GM12865 (cell line): ENCODE data around the gene ZBTB49.
A peak's percentile ranks its signal among the peaks of the same experiment; 100 is the strongest.
"Not testable (repeated sequence)": the region's sequence is repeated elsewhere in the genome, so short reads cannot be mapped to it uniquely, and the experiment has no call there.

Experiments
- DNase-seq: peaks from one replicate; pipeline ENCODE4 v3.0.0; 2010; ENCODE audit warnings: low read depth
- H3K4me3 ChIP-seq: 2 replicates; pipeline ENCODE4 v1.5.1; 2011; ENCODE audit warnings: mild to moderate bottlenecking, low read depth, low read length, control low read depth
- TF ChIP-seq, protein P1 (sequence below): IDR thresholded peaks from 2 replicates; pipeline ENCODE4 v1.5.1; 2011; ENCODE audit warnings: low read length, control low read depth, low read depth, inconsistent platforms; ENCODE audit not compliant: insufficient read depth; ENCODE audit errors: missing control alignments

The ZBTB49 gene

DNA sequence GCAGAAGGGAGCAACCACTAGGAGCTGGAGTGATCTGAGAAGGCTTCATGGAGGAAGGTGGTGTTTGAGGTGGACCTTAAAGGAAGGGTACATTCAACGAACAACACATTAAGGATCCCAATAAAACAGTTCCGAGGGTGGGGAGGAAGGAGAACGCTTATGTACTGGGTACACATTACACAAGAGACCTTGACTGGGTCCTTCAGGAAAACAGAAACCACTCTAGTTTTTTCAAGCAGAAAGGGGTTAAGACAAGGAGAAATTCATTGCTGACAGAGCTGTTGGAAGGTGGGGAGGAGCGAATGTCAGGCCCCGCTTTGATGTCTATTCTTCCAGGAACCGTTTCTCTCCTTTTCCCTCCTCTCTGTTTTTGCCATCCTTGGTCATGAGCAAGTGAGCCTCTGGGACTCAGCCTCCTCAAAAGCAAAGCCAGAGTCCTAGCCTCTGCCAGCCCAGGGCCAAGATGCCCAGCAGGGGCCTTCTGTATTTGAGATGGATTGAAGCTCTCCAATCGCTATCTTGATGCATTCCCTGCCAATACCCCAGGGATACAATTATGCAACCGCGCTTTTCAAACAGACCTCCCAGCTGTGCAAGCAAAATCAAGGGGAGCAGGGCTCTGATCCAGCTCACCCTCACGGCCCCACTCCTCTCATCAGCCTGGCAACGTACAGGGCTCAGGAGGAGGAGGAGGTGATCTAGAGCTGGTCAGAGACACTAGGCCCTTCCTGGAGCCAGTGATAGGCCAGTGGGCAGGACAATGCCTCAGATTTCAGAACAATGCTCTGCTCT, 48.4 kb downstream of the ZBTB49 start:
- H3K4me3 ChIP-seq = no peak overlapping the region
- no peak for DNase-seq
- TF ChIP-seq, protein P1, sequence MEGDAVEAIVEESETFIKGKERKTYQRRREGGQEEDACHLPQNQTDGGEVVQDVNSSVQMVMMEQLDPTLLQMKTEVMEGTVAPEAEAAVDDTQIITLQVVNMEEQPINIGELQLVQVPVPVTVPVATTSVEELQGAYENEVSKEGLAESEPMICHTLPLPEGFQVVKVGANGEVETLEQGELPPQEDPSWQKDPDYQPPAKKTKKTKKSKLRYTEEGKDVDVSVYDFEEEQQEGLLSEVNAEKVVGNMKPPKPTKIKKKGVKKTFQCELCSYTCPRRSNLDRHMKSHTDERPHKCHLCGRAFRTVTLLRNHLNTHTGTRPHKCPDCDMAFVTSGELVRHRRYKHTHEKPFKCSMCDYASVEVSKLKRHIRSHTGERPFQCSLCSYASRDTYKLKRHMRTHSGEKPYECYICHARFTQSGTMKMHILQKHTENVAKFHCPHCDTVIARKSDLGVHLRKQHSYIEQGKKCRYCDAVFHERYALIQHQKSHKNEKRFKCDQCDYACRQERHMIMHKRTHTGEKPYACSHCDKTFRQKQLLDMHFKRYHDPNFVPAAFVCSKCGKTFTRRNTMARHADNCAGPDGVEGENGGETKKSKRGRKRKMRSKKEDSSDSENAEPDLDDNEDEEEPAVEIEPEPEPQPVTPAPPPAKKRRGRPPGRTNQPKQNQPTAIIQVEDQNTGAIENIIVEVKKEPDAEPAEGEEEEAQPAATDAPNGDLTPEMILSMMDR = no peak

DNA sequence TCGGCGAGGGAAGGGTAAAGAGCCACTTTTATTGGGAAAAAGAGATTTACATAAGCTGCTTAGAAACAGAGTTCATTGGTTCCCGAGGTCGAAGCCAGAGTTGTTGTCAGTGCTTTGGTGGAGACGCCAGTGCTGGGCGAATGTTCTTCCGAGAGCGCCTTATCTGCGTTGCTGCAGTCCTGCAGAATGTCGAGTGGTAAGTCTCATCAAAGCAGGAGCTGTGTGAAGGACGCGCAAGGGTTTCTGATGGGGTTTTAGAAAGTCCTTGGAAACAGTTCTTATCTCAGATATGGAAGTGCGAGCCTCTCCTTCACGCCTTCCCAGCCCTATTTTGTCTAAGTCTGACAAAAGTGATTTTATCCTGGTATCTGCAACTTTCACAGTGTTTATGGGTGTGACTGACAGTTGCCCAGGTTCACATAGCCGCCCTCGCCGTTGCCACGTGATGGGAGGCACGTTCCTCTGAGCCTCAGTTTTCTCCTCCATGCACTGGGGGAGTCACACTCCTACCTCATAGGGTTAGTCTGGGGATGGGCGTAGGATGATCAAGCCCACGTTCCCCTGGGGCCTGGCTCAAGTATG, 49.5 kb downstream of the ZBTB49 start:
- TF ChIP-seq, protein P1 = no peak
- DNase-seq = no peak

DNA sequence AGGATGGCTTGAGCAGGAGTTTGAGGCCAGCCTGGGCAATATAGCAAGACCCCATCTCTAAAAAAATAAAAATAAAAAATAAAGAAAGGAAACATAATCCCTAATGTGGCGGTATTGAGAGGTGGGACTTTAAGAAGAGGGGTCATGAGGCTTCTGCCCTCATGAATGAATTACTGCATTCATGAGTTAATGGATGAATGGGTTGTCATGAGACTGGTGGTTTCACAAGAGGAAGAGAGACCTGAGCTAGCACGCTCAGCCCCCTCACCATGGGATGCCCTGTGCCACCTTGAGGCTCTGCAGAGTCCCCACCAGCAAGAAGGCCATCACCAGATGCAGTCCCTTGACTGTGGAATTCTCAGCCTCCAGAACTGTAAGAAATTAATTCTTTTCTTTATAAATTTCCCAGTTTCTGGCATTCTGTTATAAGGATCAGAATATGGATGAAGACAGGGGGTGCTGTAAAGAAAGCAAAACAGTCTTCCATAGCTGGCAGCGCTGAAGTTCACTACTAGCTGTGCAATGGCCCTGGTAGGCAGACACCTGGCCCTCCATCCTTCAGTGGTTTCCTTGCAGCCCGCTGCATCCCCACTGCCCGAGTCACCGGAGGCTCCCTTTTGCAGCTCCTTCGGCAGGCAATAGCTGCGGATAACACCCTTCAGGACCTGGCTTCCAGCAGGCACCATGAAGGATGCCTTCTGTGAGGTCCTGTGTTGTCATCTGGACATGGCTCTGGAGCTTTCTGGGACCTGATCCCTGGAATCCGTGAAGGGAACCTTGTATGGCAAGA, 52.0 kb downstream of the ZBTB49 start:
- DNase-seq = no peak
- TF ChIP-seq, protein P1 = no peak
- no peak overlapping the region for H3K4me3 ChIP-seq

More for the DNA sequence above, 49.5 kb downstream of the ZBTB49 start:
- no peak overlapping the region for H3K4me3 ChIP-seq

DNA sequence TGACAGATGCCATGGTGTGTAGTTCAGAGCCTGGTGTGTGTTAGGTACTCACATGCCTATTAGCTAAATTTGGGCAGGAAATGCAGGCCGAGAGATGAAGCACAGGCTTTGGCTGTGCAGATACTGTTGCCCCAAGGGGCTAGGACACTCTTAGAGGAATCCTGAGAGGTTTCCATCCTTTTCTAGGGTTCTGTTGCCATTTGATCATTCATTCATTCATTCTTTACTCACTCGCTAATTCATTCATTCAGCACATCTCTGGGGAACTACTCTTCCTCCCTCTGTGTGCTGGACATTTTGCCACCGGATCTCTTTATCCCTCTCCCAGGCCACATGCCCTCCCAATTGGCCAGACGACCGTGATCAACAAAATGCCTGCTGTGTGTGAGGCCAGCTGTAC, 53.0 kb downstream of the ZBTB49 start:
- H3K4me3 ChIP-seq = no peak overlapping the region
- no peak for DNase-seq
- TF ChIP-seq, protein P1 = no peak

DNA sequence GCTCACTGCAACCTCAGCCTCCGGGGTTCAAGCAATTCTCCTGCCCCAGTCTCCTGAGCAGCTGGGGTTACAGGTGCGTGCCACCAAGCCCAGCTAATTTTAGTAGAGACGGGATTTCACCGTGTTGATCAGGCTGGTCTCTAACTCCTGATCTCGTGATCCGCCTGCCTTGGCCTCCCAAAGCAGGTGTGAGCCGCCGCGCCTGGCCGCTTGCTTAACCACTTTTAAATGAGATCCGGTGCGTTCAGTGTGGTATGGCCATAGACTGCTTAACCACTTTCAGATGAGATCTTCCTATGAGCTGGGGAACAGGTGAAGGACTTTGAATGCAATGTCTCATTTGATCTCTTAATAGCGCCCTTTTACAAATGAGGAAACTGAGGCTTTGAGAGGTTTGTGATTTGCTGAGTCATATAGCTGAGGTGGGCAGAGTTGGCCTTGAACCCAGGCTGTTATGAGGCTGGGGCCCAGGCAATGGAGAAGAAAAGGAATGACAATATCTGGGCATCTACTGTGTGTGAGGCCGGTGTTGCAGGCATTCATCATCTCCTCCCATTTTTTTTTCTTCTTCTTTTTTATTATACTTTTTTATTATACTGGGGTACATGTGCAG, 55.0 kb downstream of the ZBTB49 start:
- TF ChIP-seq, protein P1 = no peak

DNA sequence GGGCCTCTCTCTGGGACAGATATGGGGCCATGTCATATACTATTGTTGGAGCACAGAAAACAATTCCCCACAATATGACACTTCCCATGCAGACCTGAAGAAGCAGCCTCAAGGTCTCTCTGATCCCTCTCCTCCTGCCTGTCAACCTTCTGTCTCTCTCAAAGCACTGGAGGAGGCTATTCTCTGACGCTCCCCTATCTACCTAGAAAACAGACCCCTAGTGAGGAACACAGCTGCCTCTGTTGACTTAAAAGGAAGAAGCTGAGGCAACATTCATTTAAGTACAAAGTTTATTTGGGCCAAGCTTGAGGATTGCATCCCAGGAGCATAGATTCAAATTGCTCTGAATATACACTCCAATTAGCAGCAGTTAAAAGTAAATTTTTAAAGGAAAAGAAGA, 57.5 kb downstream of the ZBTB49 start:
- DNase-seq = no peak
- TF ChIP-seq, protein P1 = no peak
- no peak overlapping the region for H3K4me3 ChIP-seq

More for the DNA sequence above, 55.0 kb downstream of the ZBTB49 start:
- DNase-seq = peak; percentile 82
- H3K4me3 ChIP-seq = no peak overlapping the region

DNA sequence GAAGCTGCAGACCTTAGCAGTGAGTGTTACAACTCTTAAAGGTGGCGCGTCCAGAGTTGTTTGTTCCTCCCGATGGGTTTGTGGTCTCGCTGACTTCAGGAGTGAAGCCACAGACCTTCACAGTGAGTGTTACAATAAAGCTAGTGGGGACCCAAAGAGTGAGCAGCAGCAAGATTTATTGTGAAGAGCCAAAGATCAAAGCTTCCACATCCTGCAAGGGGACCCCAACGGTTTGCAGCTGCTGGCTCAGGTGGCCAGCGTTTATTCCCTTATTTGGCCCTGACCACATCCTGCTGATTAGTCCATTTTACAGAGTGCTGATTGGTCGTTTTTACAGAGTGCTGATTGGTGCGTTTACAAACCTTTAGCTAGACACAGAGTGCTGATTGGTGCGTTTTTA, 58.5 kb downstream of the ZBTB49 start:
- not testable (repeated sequence) for DNase-seq, H3K4me3 ChIP-seq
